ENCODE measurements around the gene NFE2L3. TPM values are rescaled to one million over a fixed set of nuclear protein-coding genes. Genes with fewer than 3 reads are reported as not detected.
"Not testable (repeated sequence)": the region's sequence is repeated elsewhere in the genome, so short reads cannot be mapped to it uniquely, and the experiment has no call there.

Gene NFE2L3
- total RNA-seq, 1 experiment from 2014 or later, result 34.9 TPM

- no peak for DNase-seq (ENCODE audit: low spot score)
These were observed 34.6 kb downstream of the NFE2L3 start for GRCh38 chr7:26186364-26187311.

- no peak for DNase-seq (ENCODE audit: low spot score)
These were observed 35.6 kb downstream of the NFE2L3 start for GRCh38 chr7:26187380-26188205.

- no peak for DNase-seq (ENCODE audit: low spot score)
These were observed 36.4 kb downstream of the NFE2L3 start for GRCh38 chr7:26188206-26188956.

- no peak for DNase-seq (ENCODE audit: low spot score)
These were observed 37.1 kb downstream of the NFE2L3 start for GRCh38 chr7:26188957-26189541.

GRCh38 chr7:26189697-26190096, 37.7 kb downstream of the NFE2L3 start:
- DNase-seq (ENCODE audit: low spot score), result no peak

GRCh38 chr7:26190417-26190869, 38.4 kb downstream of the NFE2L3 start:
- no peak for DNase-seq (ENCODE audit: low spot score)

- DNase-seq (ENCODE audit: low spot score), result no peak
These were observed 39.4 kb downstream of the NFE2L3 start for GRCh38 chr7:26191233-26191973.

GRCh38 chr7:26191974-26192479, 40.0 kb downstream of the NFE2L3 start:
- DNase-seq (ENCODE audit: low spot score), result no peak

GRCh38 chr7:26192485-26193087, 40.6 kb downstream of the NFE2L3 start:
- DNase-seq (ENCODE audit: low spot score), result no peak

GRCh38 chr7:26193432-26194207, 41.6 kb downstream of the NFE2L3 start:
- no peak for DNase-seq (ENCODE audit: low spot score)

- DNase-seq (ENCODE audit: low spot score), result not testable (repeated sequence)
These were observed 42.8 kb downstream of the NFE2L3 start for GRCh38 chr7:26194764-26195163.

GRCh38 chr7:26195182-26195581, 43.2 kb downstream of the NFE2L3 start:
- DNase-seq (ENCODE audit: low spot score), result no peak

GRCh38 chr7:26195867-26196657, 44.1 kb downstream of the NFE2L3 start:
- DNase-seq (ENCODE audit: low spot score), result no peak

- no peak for DNase-seq (ENCODE audit: low spot score)
These were observed 45.4 kb downstream of the NFE2L3 start for GRCh38 chr7:26197153-26198115.

- no peak for DNase-seq (ENCODE audit: low spot score)
These were observed 46.3 kb downstream of the NFE2L3 start for GRCh38 chr7:26198133-26198780.

GRCh38 chr7:26198781-26199169, 46.8 kb downstream of the NFE2L3 start:
- DNase-seq (ENCODE audit: low spot score), result no peak

Data from H4 (cell line).